GM10248 (cell line): ENCODE results near the gene USP24.

Experiments
- CTCF ChIA-PET: fragments of 300-600 bp; sonication (Branson Sonifier 250); formaldehyde crosslinking; extraction: SDS; loops from one replicate; lab custom pipeline; 2021; ENCODE audit warnings: antibody characterized with exemption; lab: Yijun Ruan, JAX
- POLR2A ChIA-PET: fragments of 350-650 bp; sonication (Branson Sonifier 250); formaldehyde crosslinking; extraction: SDS; loops from one replicate; lab custom pipeline; 2020; ENCODE audit warnings: antibody characterized with exemption; lab: Yijun Ruan, JAX
- DNase-seq: peaks from one replicate; pipeline ENCODE4 v3.0.0; 2012; ENCODE audit errors: extremely low spot score
- TF ChIP-seq, protein P1 (sequence below): IDR thresholded peaks from 2 replicates; pipeline ENCODE4 v1.5.1; 2012; ENCODE audit warnings: mild to moderate bottlenecking, low read depth; ENCODE audit errors: extremely low read depth, missing control alignments, control extremely low read depth

Gene USP24, protein sequence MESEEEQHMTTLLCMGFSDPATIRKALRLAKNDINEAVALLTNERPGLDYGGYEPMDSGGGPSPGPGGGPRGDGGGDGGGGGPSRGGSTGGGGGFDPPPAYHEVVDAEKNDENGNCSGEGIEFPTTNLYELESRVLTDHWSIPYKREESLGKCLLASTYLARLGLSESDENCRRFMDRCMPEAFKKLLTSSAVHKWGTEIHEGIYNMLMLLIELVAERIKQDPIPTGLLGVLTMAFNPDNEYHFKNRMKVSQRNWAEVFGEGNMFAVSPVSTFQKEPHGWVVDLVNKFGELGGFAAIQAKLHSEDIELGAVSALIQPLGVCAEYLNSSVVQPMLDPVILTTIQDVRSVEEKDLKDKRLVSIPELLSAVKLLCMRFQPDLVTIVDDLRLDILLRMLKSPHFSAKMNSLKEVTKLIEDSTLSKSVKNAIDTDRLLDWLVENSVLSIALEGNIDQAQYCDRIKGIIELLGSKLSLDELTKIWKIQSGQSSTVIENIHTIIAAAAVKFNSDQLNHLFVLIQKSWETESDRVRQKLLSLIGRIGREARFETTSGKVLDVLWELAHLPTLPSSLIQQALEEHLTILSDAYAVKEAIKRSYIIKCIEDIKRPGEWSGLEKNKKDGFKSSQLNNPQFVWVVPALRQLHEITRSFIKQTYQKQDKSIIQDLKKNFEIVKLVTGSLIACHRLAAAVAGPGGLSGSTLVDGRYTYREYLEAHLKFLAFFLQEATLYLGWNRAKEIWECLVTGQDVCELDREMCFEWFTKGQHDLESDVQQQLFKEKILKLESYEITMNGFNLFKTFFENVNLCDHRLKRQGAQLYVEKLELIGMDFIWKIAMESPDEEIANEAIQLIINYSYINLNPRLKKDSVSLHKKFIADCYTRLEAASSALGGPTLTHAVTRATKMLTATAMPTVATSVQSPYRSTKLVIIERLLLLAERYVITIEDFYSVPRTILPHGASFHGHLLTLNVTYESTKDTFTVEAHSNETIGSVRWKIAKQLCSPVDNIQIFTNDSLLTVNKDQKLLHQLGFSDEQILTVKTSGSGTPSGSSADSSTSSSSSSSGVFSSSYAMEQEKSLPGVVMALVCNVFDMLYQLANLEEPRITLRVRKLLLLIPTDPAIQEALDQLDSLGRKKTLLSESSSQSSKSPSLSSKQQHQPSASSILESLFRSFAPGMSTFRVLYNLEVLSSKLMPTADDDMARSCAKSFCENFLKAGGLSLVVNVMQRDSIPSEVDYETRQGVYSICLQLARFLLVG (N-terminal part only)

DNA sequence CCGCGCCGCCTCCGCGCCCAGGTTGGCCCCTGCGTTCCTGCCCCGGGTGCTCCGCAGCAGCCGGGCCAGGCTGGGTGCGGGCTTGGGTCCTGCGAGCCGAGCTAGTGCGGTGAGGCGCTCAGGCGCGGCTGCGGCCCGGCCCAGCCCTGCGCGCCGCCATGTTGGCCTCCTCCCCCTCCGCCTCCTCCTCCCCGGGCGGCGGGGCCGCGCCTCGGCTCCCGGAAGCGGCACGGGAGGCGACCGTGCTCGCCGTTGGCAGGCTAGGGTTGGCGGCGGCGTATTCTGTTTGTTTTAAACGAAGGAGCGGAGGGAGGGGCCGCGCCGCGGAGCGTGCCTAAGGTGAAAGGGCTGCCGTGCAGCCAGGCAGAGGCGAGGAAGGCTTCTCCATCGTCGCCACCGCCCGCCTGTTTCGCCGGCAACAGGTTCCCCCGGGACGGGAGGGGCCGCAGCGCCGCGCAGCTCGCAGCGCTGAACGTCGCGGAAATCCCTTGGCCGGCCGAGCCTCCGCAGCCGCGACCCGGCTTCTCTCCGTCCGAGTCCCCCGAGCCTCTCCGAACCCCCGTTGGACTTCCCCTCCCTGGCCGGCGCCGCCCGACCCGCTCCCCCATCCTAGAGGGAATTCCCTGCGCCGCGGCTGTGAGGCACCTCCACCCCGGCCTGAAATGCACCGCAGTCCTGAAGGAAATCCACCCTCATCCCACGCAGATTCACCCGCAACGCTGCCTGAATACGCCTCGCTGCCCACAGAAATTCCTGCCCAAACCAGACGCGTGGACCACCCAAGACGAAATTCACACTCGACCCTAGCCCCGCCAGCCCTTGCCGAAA is at the start of gene USP24:
USP24 (minus strand) TSS at position 171 of the 828 bp plus-strand sequence. CDS start 251 bp downstream, outside the sequence.
- POLR2A ChIA-PET = no interaction called here
- DNase-seq = peak; percentile 89
- CTCF ChIA-PET = no interaction called here
- TF ChIP-seq, protein P1, sequence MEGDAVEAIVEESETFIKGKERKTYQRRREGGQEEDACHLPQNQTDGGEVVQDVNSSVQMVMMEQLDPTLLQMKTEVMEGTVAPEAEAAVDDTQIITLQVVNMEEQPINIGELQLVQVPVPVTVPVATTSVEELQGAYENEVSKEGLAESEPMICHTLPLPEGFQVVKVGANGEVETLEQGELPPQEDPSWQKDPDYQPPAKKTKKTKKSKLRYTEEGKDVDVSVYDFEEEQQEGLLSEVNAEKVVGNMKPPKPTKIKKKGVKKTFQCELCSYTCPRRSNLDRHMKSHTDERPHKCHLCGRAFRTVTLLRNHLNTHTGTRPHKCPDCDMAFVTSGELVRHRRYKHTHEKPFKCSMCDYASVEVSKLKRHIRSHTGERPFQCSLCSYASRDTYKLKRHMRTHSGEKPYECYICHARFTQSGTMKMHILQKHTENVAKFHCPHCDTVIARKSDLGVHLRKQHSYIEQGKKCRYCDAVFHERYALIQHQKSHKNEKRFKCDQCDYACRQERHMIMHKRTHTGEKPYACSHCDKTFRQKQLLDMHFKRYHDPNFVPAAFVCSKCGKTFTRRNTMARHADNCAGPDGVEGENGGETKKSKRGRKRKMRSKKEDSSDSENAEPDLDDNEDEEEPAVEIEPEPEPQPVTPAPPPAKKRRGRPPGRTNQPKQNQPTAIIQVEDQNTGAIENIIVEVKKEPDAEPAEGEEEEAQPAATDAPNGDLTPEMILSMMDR = no peak

DNA sequence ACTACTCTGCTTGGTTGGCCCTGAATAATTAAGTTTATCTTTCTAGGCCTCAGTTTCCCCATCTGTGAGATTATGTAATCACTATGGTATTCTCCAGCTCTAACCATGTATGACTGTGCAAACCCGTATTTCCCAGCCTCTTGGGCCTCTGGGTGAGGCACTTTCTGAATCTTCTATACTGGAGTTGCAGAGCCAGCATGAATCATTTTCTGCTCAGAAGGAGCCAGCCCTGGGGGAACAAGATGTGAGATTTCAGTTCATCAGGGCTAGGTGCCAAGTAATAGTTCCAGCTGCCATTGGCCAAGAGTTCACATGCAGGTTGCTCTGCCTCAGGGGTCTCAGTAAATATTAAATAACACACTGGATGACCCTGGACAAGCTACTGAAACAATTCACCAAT is 47.7 kb upstream of the USP24 start:
- ChIA-PET CTCF (interaction anchor here (1.4 to 2.5 kb wide), 3 partner anchors 15 to 136 kb away, joined by 3 to 9 read pairs (median 4); no protein-coding TSS in a partner anchor), POLR2A (no interaction called here)
- DNase-seq = no peak
- TF ChIP-seq, protein P1 = no peak

DNA sequence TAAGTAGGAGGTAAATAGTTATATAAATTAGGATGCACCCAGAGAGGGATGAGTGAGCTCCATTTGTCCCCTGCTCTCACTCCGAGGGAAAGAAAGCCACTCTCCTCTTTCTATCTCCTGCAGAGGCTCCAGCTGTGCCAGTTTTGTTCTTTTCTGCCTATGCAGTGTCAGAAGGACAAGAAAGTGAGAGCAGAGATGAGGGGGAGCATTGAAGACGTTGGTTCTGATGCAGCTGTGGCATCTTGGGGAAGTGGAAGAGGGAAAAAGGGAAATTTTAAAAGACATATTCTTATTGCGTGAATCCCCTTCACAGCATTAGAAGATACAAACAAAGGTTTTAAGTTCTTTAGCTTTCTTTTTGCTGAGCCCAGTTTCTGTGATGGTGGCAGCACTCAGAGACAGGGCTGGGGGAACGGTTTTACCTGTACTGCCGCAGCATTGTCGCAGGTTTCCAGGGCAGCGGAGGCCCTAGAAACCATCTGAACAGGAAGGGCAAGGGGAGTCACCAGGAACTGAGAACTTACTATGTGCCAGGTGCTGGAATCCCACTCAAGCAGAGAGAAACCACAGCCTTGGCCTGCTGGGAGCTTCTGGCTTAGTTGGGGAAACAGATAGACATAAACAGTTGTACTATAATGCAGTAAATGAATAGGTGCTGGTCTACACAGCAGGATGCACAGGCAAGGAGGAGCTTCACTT is 44.9 kb upstream of the USP24 start:
- no peak for DNase-seq
- POLR2A ChIA-PET = no interaction called here
- CTCF ChIA-PET = interaction anchor here (0.7 to 1.8 kb wide), 8 partner anchors 12 to 116 kb away, joined by 3 to 10 read pairs (median 3); no protein-coding TSS in a partner anchor
- TF ChIP-seq, protein P1 = no peak

DNA sequence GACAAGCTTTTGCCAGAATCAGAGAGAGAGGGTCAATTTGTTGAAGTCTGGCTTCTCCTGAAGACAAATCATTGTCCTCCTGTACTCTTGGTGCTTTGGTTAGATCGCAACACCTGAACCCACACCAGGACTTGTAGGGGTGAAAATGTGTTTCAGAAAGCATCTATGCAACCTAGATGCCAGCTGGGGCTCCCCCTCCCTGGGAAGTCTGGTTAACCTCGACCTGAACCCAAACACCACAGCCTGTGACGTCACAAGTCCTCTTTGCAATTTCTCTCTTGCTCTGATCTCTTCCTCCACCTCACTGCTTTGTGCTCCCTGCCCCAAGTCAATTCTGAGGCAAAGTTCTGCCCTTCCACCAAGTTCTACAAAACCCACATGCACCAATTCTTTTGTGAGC is 42.8 kb upstream of the USP24 start:
- TF ChIP-seq, protein P1 = no peak
- CTCF ChIA-PET = interaction anchor here (1.1 to 4.0 kb wide), 7 partner anchors 11 to 23 kb away, joined by 3 to 24 read pairs (median 5); no protein-coding TSS in a partner anchor
- POLR2A ChIA-PET = no interaction called here
- peak; percentile 47 for DNase-seq

DNA sequence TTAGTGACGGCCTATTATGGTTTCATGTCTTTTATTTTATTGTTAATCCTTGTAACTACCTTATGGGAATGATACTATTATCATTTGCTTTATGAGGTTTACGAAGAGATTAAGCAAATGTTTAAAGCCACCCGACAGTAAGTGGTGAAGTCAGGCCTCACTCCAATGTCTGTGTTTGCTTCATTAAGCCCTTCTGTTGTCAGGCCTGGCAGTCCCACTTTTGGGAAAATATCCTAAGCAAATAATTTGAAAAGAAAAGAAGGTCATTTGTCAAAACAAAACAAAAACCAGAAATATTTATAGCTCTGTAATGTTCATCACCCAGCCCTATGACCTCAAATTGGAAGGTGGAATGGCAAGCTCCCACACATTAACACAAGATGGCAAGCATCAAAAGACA is 40.7 kb upstream of the USP24 start:
- CTCF ChIA-PET = interaction anchor here (0.9 to 4.0 kb wide), 7 partner anchors 9 to 185 kb away, joined by 3 to 24 read pairs (median 10); no protein-coding TSS in a partner anchor
- DNase-seq = no peak
- POLR2A ChIA-PET = no interaction called here
- TF ChIP-seq, protein P1 = no peak
